ENCODE data around the gene XPNPEP1. TPM values are rescaled to one million over a fixed set of nuclear protein-coding genes. Genes with fewer than 3 reads are reported as not detected.

XPNPEP1 gene
- total RNA-seq, 2 donors from 2014 or later: 41.2 to 45.2 TPM

DNA sequence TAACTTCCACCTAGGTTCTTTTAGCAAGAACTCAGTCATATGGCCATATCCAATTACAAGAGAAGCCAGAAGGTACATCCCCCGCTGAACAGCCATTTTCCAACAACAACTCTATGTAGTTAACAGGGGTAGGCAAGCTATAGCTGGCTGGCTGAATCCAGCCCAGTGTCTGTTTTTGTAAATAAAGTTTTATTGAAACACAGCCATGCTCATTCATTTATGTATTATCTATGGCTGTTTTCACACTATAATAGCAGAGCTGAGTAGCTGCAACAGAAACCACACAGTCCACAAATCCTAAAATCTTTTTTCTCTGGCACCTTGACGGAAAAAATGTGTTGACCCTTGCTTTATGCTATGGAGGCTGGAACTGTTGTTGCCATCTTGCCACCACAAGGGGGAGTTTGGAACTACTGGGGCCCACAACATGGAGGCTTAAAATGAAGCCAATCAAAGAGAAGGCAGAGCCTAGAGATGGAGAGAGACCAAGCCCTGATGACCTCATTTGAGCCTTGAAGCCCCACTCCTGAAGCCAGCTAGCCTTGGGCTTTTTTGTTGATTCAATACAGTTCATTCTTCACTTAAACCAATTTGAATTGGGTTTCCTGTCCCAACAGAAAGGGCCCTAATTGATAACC, 33.3 kb upstream of the XPNPEP1 start:
- Histone ChIP-seq H3K36me3 (no peaks in the 10 kb centered on the region), H3K27ac (no peak overlapping the region), H3K9me3 (no peaks in the 10 kb centered on the region), H3K27me3 (no peaks in the 10 kb centered on the region), H3K4me3 (no peak overlapping the region), H3K4me1 (peaks cover 0 to under 1% of the 10 kb centered on the region in 2 donors)
- DNase-seq (ENCODE audit: low spot score): no peak
- TF ChIP-seq, protein P1, sequence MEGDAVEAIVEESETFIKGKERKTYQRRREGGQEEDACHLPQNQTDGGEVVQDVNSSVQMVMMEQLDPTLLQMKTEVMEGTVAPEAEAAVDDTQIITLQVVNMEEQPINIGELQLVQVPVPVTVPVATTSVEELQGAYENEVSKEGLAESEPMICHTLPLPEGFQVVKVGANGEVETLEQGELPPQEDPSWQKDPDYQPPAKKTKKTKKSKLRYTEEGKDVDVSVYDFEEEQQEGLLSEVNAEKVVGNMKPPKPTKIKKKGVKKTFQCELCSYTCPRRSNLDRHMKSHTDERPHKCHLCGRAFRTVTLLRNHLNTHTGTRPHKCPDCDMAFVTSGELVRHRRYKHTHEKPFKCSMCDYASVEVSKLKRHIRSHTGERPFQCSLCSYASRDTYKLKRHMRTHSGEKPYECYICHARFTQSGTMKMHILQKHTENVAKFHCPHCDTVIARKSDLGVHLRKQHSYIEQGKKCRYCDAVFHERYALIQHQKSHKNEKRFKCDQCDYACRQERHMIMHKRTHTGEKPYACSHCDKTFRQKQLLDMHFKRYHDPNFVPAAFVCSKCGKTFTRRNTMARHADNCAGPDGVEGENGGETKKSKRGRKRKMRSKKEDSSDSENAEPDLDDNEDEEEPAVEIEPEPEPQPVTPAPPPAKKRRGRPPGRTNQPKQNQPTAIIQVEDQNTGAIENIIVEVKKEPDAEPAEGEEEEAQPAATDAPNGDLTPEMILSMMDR (IDR thresholded peaks at IDR 0.05): peak; percentile 19 to 53

DNA sequence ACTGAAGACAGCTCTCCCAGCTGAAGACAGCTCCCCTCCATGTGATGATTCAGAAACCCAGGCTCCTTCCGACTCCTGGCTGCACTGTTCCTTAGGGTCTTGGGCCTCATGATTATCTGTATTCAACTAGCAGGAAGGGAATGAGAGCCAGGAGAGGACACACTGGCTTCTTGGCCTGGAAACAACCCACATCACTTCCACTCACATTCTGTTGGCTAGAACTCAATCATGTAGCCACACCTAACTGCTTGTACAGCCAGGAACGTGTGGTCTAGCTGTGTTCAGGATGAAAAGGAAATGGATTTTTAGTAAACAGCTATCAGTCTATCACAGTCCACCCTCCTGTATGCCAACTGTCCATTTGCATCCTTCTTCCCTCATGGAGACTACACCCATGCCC, 30.5 kb upstream of the XPNPEP1 start:
- Histone ChIP-seq H3K27me3 (no peaks in the 10 kb centered on the region), H3K9me3 (no peaks in the 10 kb centered on the region), H3K4me3 (no peak overlapping the region), H3K4me1 (no peaks in the 10 kb centered on the region), H3K27ac (no peak overlapping the region), H3K36me3 (no peaks in the 10 kb centered on the region)
- DNase-seq (ENCODE audit: low spot score): no peak
- TF ChIP-seq, protein P1 (IDR thresholded peaks at IDR 0.05): no peak

DNA sequence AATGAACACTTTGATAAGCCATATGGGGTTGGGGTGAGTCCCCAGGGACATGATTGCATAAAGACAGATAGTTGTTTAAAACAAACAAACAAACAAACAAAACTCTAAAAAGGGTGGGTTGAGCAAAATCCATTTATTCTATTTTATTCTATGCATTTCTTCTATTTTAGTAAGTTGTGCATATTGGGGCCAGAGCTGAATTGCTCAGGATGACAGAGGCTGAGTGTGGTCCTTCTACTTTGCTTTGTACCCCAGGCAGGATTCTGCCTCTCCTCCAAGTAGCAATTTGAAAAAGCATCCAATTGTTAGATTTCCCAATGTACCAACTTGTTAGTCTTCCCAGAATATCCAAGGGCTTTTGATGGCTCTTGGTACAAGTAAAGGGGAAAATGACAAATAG, 29.2 kb upstream of the XPNPEP1 start:
- no peak for DNase-seq (ENCODE audit: low spot score)
- Histone ChIP-seq H3K9me3 (no peaks in the 10 kb centered on the region), H3K27me3 (no peaks in the 10 kb centered on the region), H3K4me3 (no peak overlapping the region), H3K27ac (no peak overlapping the region), H3K4me1 (no peaks in the 10 kb centered on the region), H3K36me3 (no peaks in the 10 kb centered on the region)
- TF ChIP-seq, protein P1 (IDR thresholded peaks at IDR 0.05): no peak

DNA sequence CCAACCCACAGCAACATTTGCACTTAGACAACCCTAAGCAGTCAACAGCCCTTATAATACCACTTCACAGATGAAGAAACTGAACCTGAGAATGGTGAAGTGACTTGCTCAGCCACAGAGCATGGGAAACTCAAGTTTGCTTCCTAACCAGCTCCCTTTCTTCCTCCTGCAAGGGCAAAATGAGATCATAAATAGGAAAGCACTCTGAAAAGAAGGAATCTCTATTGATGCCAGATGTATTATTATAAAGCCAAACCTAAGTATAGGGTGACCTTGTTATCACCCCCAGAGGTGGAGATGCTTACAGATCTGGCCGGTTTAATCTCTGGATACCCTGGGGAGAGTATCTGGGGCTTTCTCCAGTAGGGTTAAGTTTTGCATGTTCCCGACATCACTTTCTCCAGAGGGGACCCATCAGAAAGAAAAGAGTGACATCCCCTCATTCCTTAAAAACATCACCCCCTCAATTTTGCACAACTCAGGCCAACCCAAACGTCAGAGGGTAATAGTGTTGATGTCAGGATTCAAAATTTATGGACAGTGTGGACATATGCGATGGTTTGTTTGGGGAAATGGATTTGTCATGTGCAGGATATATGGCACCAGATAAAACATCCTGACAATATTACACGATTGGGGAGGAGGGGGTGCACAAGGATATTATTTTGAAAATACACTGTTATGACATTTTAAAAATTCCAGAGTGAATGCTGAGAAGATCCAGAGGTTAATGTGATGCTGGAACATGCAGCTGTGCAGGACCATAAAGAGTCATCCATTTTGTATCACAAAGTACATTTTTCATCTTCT, 24.0 kb upstream of the XPNPEP1 start:
- TF ChIP-seq, protein P1 (IDR thresholded peaks at IDR 0.05): no peak
- no peak for DNase-seq (ENCODE audit: low spot score)
- Histone ChIP-seq H3K36me3 (no peaks in the 10 kb centered on the region), H3K4me3 (no peak overlapping the region), H3K4me1 (no peaks in the 10 kb centered on the region), H3K27me3 (no peaks in the 10 kb centered on the region), H3K9me3 (no peaks in the 10 kb centered on the region), H3K27ac (no peak overlapping the region)

DNA sequence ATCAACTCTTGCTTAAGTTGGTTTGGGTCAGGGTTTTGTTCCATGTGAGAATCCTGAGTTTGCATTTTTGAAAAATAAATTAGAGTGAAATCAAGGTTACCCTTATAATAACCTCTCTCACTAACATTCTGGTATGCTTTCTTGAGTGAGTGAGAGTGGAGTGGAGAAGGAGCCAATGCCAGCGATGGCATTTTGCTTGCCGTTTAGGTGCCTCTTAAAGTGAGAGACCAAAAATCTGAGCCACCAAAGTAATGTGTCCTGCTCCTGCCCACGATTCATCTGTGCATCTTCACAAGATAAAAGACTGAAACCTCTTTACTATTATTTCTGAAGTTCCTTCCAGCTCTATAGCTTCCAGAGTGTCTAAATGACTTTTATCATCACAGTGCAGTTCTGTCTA, 23.4 kb upstream of the XPNPEP1 start:
- no peaks in the 10 kb centered on the region for H3K9me3 ChIP-seq
- H3K4me3 ChIP-seq: no peak overlapping the region
- no peak for DNase-seq (ENCODE audit: low spot score)
- no peaks in the 10 kb centered on the region for H3K36me3 ChIP-seq
- no peak overlapping the region for H3K27ac ChIP-seq
- TF ChIP-seq, protein P1 (IDR thresholded peaks at IDR 0.05): no peak
- no peaks in the 10 kb centered on the region for H3K27me3 ChIP-seq
- no peaks in the 10 kb centered on the region for H3K4me1 ChIP-seq

Measured in right atrium auricular region (tissue), 2 donors.